SK-N-MC (cell line): Measurements from ENCODE around the gene GPR162.

ENCODE experiments used
- DNase-seq: peaks from one replicate; pipeline ENCODE4 v3.0.0-alpha.2; 2011; ENCODE audit warnings: low read depth, low spot score
- H3K27ac ChIP-seq: fragments of 200-600 bp; sonication (generic); 2 replicates; pipeline ENCODE4 v1.5.1; 2016; ENCODE audit warnings: mixed run types
- H3K36me3 ChIP-seq: fragments of 200-600 bp; sonication (generic); 2 replicates; pipeline ENCODE4 v1.6.1; 2017; ENCODE audit warnings: antibody characterized with exemption, low read length, mixed read lengths; ENCODE audit not compliant: insufficient read depth
- H3K4me3 ChIP-seq: fragments of 200-600 bp; sonication (generic); 2 replicates; pipeline ENCODE4 v1.5.1; 2016
- H3K9ac ChIP-seq: fragments of 200-600 bp; sonication (generic); 2 replicates; pipeline ENCODE4 v1.8.0; 2017; ENCODE audit warnings: mixed run types, mixed read lengths; ENCODE audit not compliant: insufficient read length
- H3K9me3 ChIP-seq: fragments of 200-600 bp; sonication (generic); 2 replicates; pipeline ENCODE4 v1.6.1; 2017; ENCODE audit warnings: low read depth, mild to moderate bottlenecking, antibody characterized with exemption, low read length, moderate library complexity, mixed read lengths
- EZH2 ChIP-seq: fragments of 200-600 bp; sonication (generic); IDR thresholded peaks from one replicate; pipeline ENCODE4 v1.6.1; 2017; ENCODE audit warnings: antibody characterized with exemption
- FOXP2 ChIP-seq: optimal IDR thresholded peaks from 2 replicates; pipeline ENCODE3; 2011; ENCODE audit warnings: mild to moderate bottlenecking, moderate library complexity; ENCODE audit not compliant: insufficient read depth; ENCODE audit errors: extremely low read length, control extremely low read depth
- POLR2AphosphoS5 ChIP-seq: IDR thresholded peaks from 2 replicates; pipeline ENCODE4 v1.6.1; 2012; ENCODE audit warnings: mild to moderate bottlenecking, low read depth, low read length, borderline replicate concordance

GPR162 gene

DNA sequence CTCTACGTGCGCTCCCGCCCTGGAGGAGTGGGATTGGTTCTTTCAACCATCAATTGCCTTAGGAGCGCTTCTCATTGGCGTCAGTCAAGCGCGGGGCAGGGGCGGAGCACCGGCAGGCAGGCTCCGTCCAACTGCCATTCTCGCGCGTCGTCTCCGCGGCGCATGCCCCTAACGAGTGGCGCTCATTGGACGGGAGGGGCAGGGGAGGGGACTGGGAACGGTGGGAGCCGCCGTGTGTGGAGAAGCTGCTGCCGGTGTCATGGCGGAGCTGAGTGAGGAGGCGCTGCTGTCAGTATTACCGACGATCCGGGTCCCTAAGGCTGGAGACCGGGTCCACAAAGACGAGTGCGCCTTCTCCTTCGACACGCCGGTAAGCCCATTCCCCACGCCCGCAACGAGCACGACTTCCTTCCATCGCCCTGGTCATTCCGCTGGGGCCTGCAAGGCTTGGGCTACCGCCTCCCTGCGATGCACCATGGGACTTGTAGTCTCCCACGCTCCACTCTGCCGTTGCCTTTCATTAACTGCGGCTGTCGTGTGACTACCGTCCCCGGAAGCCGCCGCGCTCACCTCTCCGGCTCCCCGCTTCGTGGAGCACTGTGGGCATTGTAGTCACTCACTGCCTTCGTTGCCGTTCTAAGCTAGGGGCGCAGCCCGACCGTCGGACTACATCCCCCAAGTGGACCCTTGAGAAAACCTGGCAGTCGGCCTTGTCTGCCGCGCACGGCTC is 30.5 kb downstream of the GPR162 start, which contains the start of gene USP5:
USP5 (plus strand) TSS at position 230 of the 730 bp plus-strand sequence; CDS start at position 260, 30 bp downstream.
- Histone ChIP-seq H3K36me3 (peaks cover 50% of the 10 kb centered on the region), H3K27ac (peak within 1 kb of the TSS; percentile 92), H3K9ac (peak within 1 kb of the TSS; percentile 86)

DNA sequence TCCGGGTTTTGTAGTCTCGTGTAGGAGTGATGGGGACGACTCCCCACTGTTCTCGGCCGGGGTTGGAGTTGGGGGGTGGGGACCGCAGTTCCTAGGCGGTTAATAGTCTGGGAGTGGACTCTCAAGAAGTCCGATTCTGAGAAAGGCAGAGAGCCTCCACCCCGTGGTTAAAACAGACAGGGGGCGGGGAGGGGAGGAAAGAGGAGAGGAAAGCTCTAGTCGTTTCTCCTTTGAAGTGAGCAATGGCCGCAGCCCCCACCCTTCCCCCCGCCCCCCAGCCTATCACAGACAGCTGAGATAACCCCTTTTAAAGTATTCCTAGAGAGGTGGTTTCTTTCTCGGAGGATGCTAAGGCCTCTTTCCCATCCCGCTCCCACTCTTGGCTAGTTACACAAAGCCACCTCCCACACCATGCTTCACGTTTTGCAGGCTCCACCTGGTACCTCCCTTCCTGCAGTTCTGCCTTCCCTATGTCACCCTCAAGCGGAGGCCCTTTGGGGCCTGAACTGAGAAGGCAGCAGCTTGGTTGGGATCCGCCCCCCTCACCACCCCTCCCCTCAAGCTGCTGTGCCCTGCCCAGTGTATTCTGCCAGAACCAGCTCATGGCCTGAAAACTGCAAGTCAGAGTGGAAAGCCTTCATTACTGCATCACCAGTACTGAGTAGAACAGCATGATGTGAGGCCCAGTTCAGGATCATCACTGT is 31.2 kb downstream of the GPR162 start:
- H3K4me3 ChIP-seq, result peak overlapping the region; percentile 82
- TF ChIP-seq POLR2AphosphoS5, result no peak
- no peak for TF ChIP-seq FOXP2
- no peak for TF ChIP-seq EZH2
- H3K27ac ChIP-seq, result no peak overlapping the region; the same call in 1 of the 2 replicates
- no peaks in the 10 kb centered on the region for H3K9me3 ChIP-seq
- peaks cover 50% of the 10 kb centered on the region for H3K36me3 ChIP-seq
- peak overlapping the region; percentile 80 for H3K9ac ChIP-seq
- no peak for DNase-seq

More for the DNA sequence above, 30.5 kb downstream of the GPR162 start, which contains the start of gene USP5:
- peak within 1 kb of the TSS; percentile 82 for H3K4me3 ChIP-seq
- no peaks in the 10 kb centered on the region for H3K9me3 ChIP-seq
- no peak for TF ChIP-seq FOXP2
- TF ChIP-seq POLR2AphosphoS5, result peak; percentile 69; the same call in 1 of the 2 replicates
- DNase-seq, result peak; percentile 97

DNA sequence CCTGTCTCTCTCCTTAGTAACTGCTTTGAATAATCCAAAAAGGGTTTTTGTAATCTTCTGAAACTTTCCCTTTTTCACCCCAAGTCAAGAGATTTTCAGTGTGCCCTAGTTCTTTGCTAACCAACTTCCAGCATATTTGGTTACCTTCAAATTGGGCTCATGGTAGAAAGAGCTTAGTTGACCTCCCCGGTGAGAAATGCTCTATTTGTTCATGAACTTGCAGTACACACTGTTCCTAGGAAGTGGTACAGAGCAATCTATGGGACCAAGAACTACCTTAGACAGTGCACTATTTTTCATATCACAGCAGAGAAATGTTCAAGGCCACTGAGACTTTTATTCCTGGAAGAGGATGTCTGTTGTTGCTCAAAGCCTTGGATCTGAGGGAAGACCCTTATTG is 32.0 kb downstream of the GPR162 start:
- no peak for TF ChIP-seq EZH2
- no peak for TF ChIP-seq POLR2AphosphoS5
- no peak for TF ChIP-seq FOXP2
- Histone ChIP-seq H3K4me3 (peak overlapping the region; percentile 82; the same call in 1 of the 2 replicates), H3K9ac (peak overlapping the region; percentile 80), H3K27ac (no peak overlapping the region), H3K36me3 (peaks cover 52% of the 10 kb centered on the region), H3K9me3 (no peaks in the 10 kb centered on the region)
- no peak for DNase-seq

DNA sequence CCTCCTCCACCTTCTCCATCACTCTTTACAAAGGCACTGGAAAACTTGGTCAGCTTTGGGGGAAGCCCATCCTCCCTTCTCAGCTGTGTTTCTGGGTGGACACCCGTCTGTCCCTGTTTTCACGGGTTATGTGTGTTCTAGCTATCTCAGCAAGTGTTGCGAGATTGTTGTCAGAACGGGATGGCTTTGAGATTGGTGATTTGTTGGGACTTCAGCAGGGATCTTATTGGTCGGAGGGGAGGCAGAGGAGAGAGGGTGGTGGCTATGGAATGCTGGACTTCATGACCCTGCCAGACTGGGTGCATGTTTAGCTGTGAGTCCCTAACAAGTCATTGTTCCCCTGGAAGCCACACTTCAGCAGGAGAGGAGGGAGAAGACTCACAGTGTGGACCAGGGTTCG is 32.4 kb downstream of the GPR162 start:
- peaks cover 52% of the 10 kb centered on the region for H3K36me3 ChIP-seq
- DNase-seq, result no peak
- TF ChIP-seq FOXP2 (no peak), POLR2AphosphoS5 (no peak), EZH2 (no peak)
- H3K4me3 ChIP-seq, result no peak overlapping the region
- no peaks in the 10 kb centered on the region for H3K9me3 ChIP-seq
- no peak overlapping the region for H3K27ac ChIP-seq
- H3K9ac ChIP-seq, result no peak overlapping the region

DNA sequence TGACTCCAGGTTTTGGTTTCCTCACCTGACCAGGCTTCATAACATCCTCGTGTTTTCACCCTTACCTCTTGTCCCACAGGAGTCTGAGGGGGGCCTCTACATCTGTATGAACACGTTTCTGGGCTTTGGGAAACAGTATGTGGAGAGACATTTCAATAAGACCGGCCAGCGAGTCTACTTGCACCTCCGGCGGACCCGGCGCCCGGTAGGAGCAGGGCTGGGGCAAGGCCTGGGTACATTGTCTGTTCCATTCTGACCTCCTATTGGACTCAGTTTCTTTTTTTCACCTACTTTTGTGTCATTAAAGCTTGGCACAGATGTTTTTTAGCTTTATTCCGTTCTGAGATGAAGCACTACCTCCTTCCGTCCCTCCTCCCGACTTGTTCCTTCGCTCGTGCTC is 33.7 kb downstream of the GPR162 start:
- H3K27ac ChIP-seq, result no peak overlapping the region
- H3K9ac ChIP-seq, result no peak overlapping the region
- no peak overlapping the region for H3K4me3 ChIP-seq
- DNase-seq, result no peak
- no peaks in the 10 kb centered on the region for H3K9me3 ChIP-seq
- H3K36me3 ChIP-seq, result peaks cover 51% of the 10 kb centered on the region
- TF ChIP-seq POLR2AphosphoS5 (no peak), EZH2 (no peak), FOXP2 (no peak)

DNA sequence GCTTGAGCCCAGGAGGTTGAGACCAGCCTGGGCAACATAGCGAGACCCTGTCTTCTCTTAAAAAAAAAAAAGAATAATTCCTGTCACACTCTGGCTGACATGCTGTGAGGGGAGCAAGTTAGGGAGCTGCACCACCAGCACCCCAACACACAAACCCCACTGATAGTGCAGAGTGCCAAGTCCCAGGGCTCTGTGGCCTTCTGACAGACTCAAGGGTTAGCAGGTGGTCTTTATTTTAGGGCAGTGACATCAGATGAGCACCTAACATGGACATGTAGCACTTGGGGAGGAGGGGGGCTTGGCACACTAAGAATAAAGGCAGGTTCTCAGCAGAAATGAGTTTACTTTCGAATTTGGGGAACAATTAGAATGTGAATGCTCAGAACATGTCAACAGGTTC is 37.2 kb downstream of the GPR162 start:
- Histone ChIP-seq H3K27ac (no peak overlapping the region), H3K36me3 (peaks cover 84% of the 10 kb centered on the region), H3K9me3 (no peaks in the 10 kb centered on the region), H3K4me3 (no peak overlapping the region), H3K9ac (no peak overlapping the region)
- no peak for TF ChIP-seq EZH2
- DNase-seq, result no peak

DNA sequence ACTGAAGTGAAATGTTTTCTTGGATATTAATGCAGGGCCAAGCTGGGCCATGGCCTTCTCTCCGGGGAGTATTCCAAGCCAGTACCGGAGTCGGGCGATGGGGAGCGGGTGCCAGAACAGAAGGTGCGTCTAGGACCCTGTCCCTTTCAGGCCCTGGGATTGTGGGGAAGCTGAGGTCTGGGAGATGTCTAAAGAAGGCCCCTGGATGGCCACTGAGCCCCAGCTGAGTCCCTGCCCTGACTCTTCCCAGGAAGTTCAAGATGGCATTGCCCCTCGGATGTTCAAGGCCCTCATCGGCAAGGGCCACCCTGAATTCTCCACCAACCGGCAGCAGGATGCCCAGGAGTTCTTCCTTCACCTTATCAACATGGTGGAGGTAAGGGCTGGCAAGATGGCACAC is 38.5 kb downstream of the GPR162 start:
- no peaks in the 10 kb centered on the region for H3K9me3 ChIP-seq
- TF ChIP-seq POLR2AphosphoS5 (no peak), FOXP2 (no peak), EZH2 (no peak)
- no peak overlapping the region for H3K9ac ChIP-seq

DNA sequence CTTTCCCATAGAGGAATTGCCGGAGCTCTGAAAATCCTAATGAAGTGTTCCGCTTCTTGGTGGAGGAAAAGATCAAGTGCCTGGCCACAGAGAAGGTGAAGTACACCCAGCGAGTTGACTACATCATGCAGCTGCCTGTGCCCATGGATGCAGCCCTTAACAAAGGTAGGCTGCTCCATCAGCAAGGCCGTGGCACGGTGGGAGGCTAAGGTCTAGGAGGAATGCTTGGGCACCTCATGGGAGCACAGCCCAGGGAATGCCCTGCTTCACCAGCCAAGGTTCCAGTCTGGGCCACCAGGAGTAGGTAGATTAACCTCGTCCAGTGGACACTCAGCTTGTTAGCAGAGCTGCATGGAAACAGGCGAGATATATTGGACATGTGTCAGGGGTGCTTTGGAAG is 39.3 kb downstream of the GPR162 start:
- DNase-seq, result no peak
- Histone ChIP-seq H3K36me3 (peaks cover 82% of the 10 kb centered on the region), H3K4me3 (no peak overlapping the region), H3K9me3 (no peaks in the 10 kb centered on the region), H3K9ac (no peak overlapping the region), H3K27ac (no peak overlapping the region)
- TF ChIP-seq POLR2AphosphoS5 (no peak), EZH2 (no peak), FOXP2 (no peak)

More for the DNA sequence above, 38.5 kb downstream of the GPR162 start:
- Histone ChIP-seq H3K36me3 (peaks cover 90% of the 10 kb centered on the region), H3K27ac (no peak overlapping the region), H3K4me3 (no peak overlapping the region)
- DNase-seq, result no peak

DNA sequence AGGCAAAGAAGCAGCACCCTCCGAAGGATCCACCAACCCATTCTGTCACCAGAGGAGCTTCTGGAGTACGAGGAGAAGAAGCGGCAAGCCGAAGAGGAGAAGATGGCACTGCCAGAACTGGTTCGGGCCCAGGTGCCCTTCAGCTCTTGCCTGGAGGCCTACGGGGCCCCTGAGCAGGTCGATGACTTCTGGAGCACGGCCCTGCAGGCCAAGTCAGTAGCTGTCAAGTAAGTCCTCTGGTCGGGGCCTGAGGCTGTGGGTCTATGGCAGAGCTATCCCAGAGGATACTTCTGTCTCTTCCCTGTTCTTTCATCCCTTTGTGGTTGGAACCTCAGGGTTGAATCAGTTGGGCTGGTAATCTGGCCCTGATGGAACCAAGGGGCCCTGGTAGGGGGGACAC is 39.8 kb downstream of the GPR162 start:
- H3K36me3 ChIP-seq, result peaks cover 77% of the 10 kb centered on the region
- H3K9me3 ChIP-seq, result no peaks in the 10 kb centered on the region
- H3K9ac ChIP-seq, result no peak overlapping the region
- no peak overlapping the region for H3K27ac ChIP-seq
- H3K4me3 ChIP-seq, result no peak overlapping the region
- TF ChIP-seq POLR2AphosphoS5, result no peak
- no peak for TF ChIP-seq EZH2
- TF ChIP-seq FOXP2, result no peak
- no peak for DNase-seq
